WI38 (cell line): ENCODE results near the gene ARRDC1.

Experiments used
- H3K4me3 ChIP-seq: 2 replicates; pipeline ENCODE4 v1.5.1; 2011; ENCODE audit warnings: low read depth, mild to moderate bottlenecking, control low read depth, low read length
- TF ChIP-seq, protein P1 (sequence below): IDR thresholded peaks from 2 replicates; pipeline ENCODE4 v1.5.1; 2012; ENCODE audit warnings: low read depth, mild to moderate bottlenecking, control low read depth, low read length

Gene ARRDC1

DNA sequence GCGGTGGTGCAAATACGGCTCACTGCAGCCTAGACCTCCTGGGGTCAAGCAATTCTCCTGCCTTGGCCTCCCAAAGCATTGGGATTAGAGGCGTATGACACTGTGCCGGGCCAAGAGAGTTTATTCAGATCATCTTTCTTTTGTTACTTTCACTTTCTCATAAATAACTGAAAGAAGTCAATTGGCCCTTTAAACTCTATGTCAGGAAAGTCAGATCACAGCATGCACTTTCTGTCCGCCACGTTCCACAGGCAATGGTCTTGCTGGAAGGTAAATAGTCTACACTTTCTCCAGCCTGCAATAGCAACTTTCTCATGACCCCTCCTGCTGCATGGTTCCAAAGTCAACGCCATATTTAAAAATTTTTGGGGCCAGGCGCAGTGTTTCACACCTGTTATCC lies 6.5 kb upstream of the ARRDC1 start:
- TF ChIP-seq, protein P1, sequence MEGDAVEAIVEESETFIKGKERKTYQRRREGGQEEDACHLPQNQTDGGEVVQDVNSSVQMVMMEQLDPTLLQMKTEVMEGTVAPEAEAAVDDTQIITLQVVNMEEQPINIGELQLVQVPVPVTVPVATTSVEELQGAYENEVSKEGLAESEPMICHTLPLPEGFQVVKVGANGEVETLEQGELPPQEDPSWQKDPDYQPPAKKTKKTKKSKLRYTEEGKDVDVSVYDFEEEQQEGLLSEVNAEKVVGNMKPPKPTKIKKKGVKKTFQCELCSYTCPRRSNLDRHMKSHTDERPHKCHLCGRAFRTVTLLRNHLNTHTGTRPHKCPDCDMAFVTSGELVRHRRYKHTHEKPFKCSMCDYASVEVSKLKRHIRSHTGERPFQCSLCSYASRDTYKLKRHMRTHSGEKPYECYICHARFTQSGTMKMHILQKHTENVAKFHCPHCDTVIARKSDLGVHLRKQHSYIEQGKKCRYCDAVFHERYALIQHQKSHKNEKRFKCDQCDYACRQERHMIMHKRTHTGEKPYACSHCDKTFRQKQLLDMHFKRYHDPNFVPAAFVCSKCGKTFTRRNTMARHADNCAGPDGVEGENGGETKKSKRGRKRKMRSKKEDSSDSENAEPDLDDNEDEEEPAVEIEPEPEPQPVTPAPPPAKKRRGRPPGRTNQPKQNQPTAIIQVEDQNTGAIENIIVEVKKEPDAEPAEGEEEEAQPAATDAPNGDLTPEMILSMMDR, result no peak
- H3K4me3 ChIP-seq, result no peak overlapping the region

DNA sequence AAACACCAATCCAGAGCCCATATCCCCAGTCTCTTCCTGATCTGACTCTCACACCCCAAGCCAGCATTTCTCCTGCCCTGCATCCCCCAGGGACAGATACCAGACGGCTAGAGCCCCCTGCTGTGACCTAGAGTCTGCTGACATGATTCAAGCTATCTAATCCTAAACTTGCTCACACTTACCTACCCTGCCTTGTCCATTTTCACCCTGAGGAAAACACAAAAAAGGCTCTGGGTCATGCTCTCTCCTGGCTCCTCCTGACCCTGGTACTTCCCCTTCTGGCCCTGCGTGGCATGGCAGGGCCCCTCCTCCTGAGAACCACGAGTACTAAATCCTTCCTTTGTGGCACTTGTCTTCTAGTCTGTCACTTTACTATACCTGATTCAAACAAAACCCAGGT lies 2.8 kb upstream of the ARRDC1 start:
- TF ChIP-seq, protein P1, result no peak
- no peak overlapping the region for H3K4me3 ChIP-seq

DNA sequence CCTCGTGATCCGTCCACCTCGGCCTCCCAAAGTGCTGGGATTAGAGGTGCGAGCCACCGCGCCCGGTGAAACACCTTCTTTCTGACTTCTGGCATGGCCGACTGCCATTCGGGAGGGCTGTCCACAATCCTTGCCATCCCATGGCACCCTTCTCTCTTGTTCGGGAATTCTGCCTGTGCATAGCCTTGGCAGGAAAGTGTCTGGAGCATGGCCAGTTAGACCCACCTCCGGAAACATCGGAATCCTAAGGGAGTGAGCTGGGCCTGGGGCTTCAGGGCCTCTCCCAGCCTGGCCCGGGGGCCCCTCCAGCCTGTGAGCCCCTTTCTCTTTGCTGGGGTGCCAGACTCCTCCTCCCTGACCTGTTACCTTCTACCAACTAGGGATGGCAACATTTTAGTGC lies 1.6 kb upstream of the ARRDC1 start:
- no peak overlapping the region for H3K4me3 ChIP-seq
- TF ChIP-seq, protein P1, result no peak

DNA sequence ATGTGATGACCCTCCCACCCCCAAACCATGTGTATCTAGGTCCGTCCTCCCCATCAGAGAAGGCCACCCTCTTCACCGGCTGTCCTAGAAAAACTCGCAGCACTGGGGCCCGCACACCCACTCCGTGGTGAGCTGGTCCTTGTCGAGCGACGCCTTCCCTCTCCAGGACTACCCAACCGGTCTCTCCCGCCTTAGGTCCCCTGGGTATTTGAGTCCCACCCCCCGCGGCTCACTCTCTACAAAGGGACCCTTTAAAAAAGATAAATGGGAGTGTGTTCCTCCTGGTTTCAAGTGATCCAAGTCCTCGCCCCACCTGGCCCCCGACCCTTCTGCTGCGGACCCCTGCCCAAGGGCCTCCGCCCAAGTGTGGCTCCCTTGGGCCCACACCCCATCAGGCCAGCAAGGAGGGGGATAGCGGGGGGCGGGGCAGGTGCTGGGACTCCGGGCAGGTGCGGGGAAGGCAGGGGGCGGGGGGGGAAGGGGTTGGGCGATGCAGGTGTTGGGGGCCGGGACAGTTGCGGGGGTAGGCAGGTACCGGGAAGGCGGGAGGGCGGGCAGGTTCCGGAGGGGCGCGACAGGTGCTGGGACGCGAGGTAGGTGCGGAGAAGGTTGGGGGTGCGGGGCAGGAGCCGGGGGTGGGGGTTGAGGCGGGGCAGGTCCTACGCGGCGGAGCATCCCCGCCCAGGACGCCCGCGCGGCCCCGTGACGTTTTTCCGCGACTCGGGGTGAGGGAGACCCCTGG lies 970 bp upstream of the ARRDC1 start:
- H3K4me3 ChIP-seq, result peak overlapping the region; percentile 46
- TF ChIP-seq, protein P1, result no peak

DNA sequence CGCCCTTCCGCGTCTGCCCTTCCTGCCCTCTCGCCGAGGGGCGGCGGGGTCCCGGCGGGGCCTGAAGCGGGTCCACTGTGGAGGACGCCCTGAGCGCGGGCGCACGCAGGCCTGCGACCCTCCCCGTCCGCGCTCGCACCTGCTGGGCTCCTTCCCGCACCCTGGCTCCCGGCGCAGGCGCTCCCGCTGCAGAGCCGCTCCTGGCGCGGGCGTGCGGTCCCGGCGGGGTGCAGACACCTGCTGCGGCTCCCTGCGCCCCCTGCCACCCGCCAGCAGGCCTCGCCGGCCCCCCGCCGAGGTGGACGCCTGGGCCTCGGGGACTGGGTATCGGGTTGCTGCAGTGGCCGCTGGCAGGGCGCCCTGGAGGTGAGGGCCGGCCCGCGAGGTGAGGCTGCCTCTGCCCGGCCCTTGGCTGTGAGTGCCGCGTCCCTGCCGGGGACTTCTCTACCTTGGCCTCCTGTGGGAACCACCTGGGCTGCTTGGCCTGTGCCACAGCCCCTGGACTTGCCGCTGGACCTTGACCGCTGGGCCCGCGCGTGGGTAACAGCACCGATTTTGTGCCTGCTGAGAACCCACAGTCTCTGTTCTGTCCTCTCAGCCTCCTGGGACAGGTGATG lies 627 bp downstream of the ARRDC1 start:
- TF ChIP-seq, protein P1, result no peak
- peak overlapping the region; percentile 69 for H3K4me3 ChIP-seq

DNA sequence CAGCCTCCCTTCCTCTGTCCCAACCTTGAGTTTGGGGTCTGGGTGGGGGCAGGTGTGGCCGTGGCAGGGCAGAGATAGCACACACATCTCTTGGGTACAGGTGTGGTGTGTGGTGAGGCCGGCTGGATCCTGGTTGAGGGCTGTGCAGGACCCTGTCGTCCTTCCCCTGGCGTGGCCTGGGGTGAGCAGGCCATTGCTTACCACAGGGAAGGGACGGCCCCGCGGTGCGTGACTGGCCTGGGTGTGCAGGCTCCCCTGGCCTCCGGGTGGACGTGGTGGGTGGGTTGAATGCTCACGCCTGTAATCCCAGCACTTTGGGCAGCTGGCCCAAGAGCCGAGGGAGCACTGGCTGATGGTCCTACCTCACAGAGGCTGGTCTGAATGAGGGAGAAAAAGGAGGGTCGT lies 1.2 kb downstream of the ARRDC1 start:
- peak overlapping the region; percentile 69 for H3K4me3 ChIP-seq
- TF ChIP-seq, protein P1, result no peak

DNA sequence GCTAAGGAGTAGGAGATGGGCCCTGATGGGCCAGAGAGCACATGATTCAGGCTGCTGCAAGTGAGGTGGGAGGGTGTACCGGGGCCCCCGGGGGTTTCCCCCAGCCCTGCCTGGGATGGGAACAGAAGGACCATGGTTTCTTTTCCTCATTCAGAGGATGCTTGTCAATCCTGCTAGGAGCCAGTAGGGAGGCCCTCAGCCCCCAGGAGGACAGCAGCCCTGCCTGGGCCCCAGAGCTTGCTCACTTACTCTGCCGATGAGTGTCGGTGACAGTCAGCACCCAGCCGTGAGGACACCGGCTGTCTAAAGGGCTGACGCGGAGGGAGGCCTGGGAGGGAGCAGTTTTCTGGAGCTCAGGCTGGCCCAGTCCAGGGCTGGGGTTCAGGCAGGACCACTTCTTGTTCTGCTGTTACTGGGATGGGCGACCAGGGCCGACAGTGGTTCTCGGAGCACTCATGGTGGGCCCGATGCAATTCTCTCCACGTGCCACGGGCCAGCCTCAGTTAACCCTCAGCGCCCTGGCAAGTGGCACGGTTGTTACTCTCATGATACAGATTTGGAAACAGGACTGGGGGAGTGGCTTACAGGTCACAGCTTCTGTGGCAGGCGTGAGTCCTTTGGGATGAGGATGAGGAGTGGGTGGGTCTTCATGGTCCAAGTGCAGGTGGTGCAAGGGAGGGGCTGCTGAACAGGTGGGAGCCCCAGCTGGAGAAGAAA lies 1.8 kb downstream of the ARRDC1 start:
- TF ChIP-seq, protein P1, result no peak
- no peak overlapping the region; the same call in 1 of the 2 replicates for H3K4me3 ChIP-seq
